NCI-H748 (cell line): Measurements from ENCODE around the gene GNG4.
A peak's percentile ranks its signal among the peaks of the same experiment; 100 is the strongest.
"Not testable (repeated sequence)": the region's sequence is repeated elsewhere in the genome, so short reads cannot be mapped to it uniquely, and the experiment has no call there.

ENCODE experiments used
- DNase-seq: peaks from one replicate; lab custom pipeline; 2025; ENCODE audit not compliant: unreplicated experiment; lab: John Stamatoyannopoulos, UW

GNG4 gene

GRCh38 chr1:235588156-235588555 lies 61.4 kb downstream of the GNG4 start:
- no peak for DNase-seq

GRCh38 chr1:235586992-235587391 lies 62.6 kb downstream of the GNG4 start:
- no peak for DNase-seq

GRCh38 chr1:235586413-235586812 lies 63.2 kb downstream of the GNG4 start:
- DNase-seq: no peak

- DNase-seq: no peak
Measured at GRCh38 chr1:235584973-235585372, 64.6 kb downstream of the GNG4 start.

- DNase-seq: no peak
Measured at GRCh38 chr1:235583511-235584001, 66.0 kb downstream of the GNG4 start.

- no peak for DNase-seq
Measured at GRCh38 chr1:235582130-235582529, 67.5 kb downstream of the GNG4 start.

GRCh38 chr1:235579891-235580290 lies 69.7 kb downstream of the GNG4 start:
- DNase-seq: no peak

- DNase-seq: no peak
Measured at GRCh38 chr1:235575597-235575996, 74.0 kb downstream of the GNG4 start.

GRCh38 chr1:235573880-235574279 lies 75.7 kb downstream of the GNG4 start:
- DNase-seq: no peak

- DNase-seq: not testable (repeated sequence)
Measured at GRCh38 chr1:235572971-235573370, 76.6 kb downstream of the GNG4 start.

GRCh38 chr1:235571482-235571881 lies 78.1 kb downstream of the GNG4 start:
- no peak for DNase-seq

GRCh38 chr1:235567812-235568503 lies 81.6 kb downstream of the GNG4 start:
- no peak for DNase-seq

GRCh38 chr1:235566084-235566483 lies 83.5 kb downstream of the GNG4 start:
- no peak for DNase-seq

GRCh38 chr1:235563513-235564061 lies 86.0 kb downstream of the GNG4 start:
- DNase-seq: no peak

GRCh38 chr1:235562589-235562988 lies 87.0 kb downstream of the GNG4 start:
- DNase-seq: no peak

GRCh38 chr1:235558621-235559169 lies 90.9 kb downstream of the GNG4 start:
- no peak for DNase-seq

- no peak for DNase-seq
Measured at GRCh38 chr1:235557495-235557894, 92.1 kb downstream of the GNG4 start.

GRCh38 chr1:235556807-235557206 lies 92.8 kb downstream of the GNG4 start:
- DNase-seq: no peak

GRCh38 chr1:235553112-235553551 lies 96.5 kb downstream of the GNG4 start:
- DNase-seq: peak; percentile 8

GRCh38 chr1:235552146-235552716 lies 97.4 kb downstream of the GNG4 start:
- no peak for DNase-seq

- no peak for DNase-seq
Measured at GRCh38 chr1:235549351-235550139, 100.0 kb downstream of the GNG4 start.
